GM21737 (cell line): ENCODE results near the gene PLCB4.

Experiments
- ATAC-seq: cut with Tn5 transposase; IDR thresholded peaks from one replicate; pipeline ENCODE4 v1.9.1; 2021; ENCODE audit warnings: mild to moderate bottlenecking, moderate library complexity; ENCODE audit not compliant: unreplicated experiment

The PLCB4 gene

GRCh38 chr20:9212735-9213134 is 143.8 kb downstream of the PLCB4 start:
- ATAC-seq = no peak

- ATAC-seq = no peak
Measured at GRCh38 chr20:9214685-9215084, 145.8 kb downstream of the PLCB4 start.

GRCh38 chr20:9215539-9215938 is 146.7 kb downstream of the PLCB4 start:
- ATAC-seq = no peak

GRCh38 chr20:9218531-9218961 is 149.7 kb downstream of the PLCB4 start:
- no peak for ATAC-seq

GRCh38 chr20:9220874-9221547 is 152.1 kb downstream of the PLCB4 start:
- no peak for ATAC-seq

GRCh38 chr20:9223296-9223695 is 154.4 kb downstream of the PLCB4 start:
- no peak for ATAC-seq

GRCh38 chr20:9225879-9226278 is 157.0 kb downstream of the PLCB4 start:
- no peak for ATAC-seq

GRCh38 chr20:9227896-9228615 is 159.2 kb downstream of the PLCB4 start:
- no peak for ATAC-seq

GRCh38 chr20:9228774-9229450 is 160.0 kb downstream of the PLCB4 start:
- no peak for ATAC-seq

- ATAC-seq = no peak
Measured at GRCh38 chr20:9230406-9230805, 161.5 kb downstream of the PLCB4 start.

- ATAC-seq = no peak
Measured at GRCh38 chr20:9233804-9234203, 164.9 kb downstream of the PLCB4 start.

GRCh38 chr20:9235518-9235917 is 166.6 kb downstream of the PLCB4 start:
- no peak for ATAC-seq

GRCh38 chr20:9236458-9236857 is 167.6 kb downstream of the PLCB4 start:
- no peak for ATAC-seq

GRCh38 chr20:9241232-9241692 is 172.4 kb downstream of the PLCB4 start:
- no peak for ATAC-seq

- no peak for ATAC-seq
Measured at GRCh38 chr20:9241721-9242427, 173.0 kb downstream of the PLCB4 start.

GRCh38 chr20:9243986-9244385 is 175.1 kb downstream of the PLCB4 start:
- ATAC-seq = no peak

GRCh38 chr20:9244811-9245210 is 175.9 kb downstream of the PLCB4 start:
- ATAC-seq = no peak

- ATAC-seq = no peak
Measured at GRCh38 chr20:9246731-9247130, 177.8 kb downstream of the PLCB4 start.

GRCh38 chr20:9250511-9250910 is 181.6 kb downstream of the PLCB4 start:
- no peak for ATAC-seq

- no peak for ATAC-seq
Measured at GRCh38 chr20:9253006-9253539, 184.2 kb downstream of the PLCB4 start.

- ATAC-seq = no peak
Measured at GRCh38 chr20:9255171-9255570, 186.3 kb downstream of the PLCB4 start.
